ENCODE data around the gene CHGA. TPM values are rescaled to one million over a fixed set of nuclear protein-coding genes. Genes with fewer than 3 reads are reported as not detected.
A peak's percentile ranks its signal among the peaks of the same experiment; 100 is the strongest.

The CHGA gene
- polyA plus RNA-seq, 2 of the 4 experiments (the other 2 are of a cell fraction), result 0.32 to 0.70 TPM

GRCh38 chr14:92981726-92982125 lies 58.8 kb downstream of the CHGA start (continued):
- TF ChIP-seq FOSL2 (IDR thresholded peaks at IDR 0.05) (no peak), FOSL2 (CRISPR knock-in tag; IDR thresholded peaks at IDR 0.05) (no peak), BCL3 (IDR thresholded peaks at IDR 0.05) (no peak), HOXB13 (CRISPR knock-in tag; IDR thresholded peaks at IDR 0.05; ENCODE audit: low read depth) (no peak)

- 87% methylated on average over 6 of the region's 8 CpGs for WGBS (ENCODE audit: missing lambda C conversion rate)
- Histone ChIP-seq H3K4me3 (no peak overlapping the region), H3K27ac (no peak overlapping the region), H3K4me2 (no peak overlapping the region), H3K4me1 (peaks cover 40% of the 10 kb centered on the region), H3K9me3 (peaks cover 22% of the 10 kb centered on the region)
- FAIRE-seq (no peak), DNase-seq (ENCODE audit: low read depth in 1 of 2, low spot score in 1 of 2) (no peak), ATAC-seq (no peak)
- TF ChIP-seq HOXB13 (CRISPR knock-in tag; IDR thresholded peaks at IDR 0.05; ENCODE audit: low read depth) (no peak), HMGXB4 (CRISPR knock-in tag; IDR thresholded peaks at IDR 0.05; ENCODE audit: borderline replicate concordance) (no peak), RFX5 (IDR thresholded peaks at IDR 0.05) (no peak), MAFK (IDR thresholded peaks at IDR 0.05; ENCODE audit: partially characterized antibody) (no peak), MAX (IDR thresholded peaks at IDR 0.05) (no peak), ZNF302 (CRISPR knock-in tag; IDR thresholded peaks at IDR 0.05) (no peak), E2F6 (IDR thresholded peaks at IDR 0.05; ENCODE audit: borderline replicate concordance, low read depth) (no peak), PBX3 (IDR thresholded peaks at IDR 0.05) (no peak), BHLHE40 (IDR thresholded peaks at IDR 0.05; ENCODE audit: low read depth, low read length) (no peak), MYC (IDR thresholded peaks at IDR 0.05; ENCODE audit: borderline replicate concordance, low read length) (no peak)
- CTCF ChIA-PET, result interaction anchor here (0.7 to 1.9 kb wide), 6 partner anchors 9 to 130 kb away, joined by 3 to 5 read pairs (median 3); no protein-coding TSS in a partner anchor
- POLR2A ChIA-PET, result no interaction called here
These were observed 60.0 kb downstream of the CHGA start for GRCh38 chr14:92982956-92983355.

- POLR2A ChIA-PET, result no interaction called here
These were observed 61.3 kb downstream of the CHGA start for GRCh38 chr14:92984082-92984788.

More at GRCh38 chr14:92984082-92984788, 61.3 kb downstream of the CHGA start:
- ATAC-seq (no peak), DNase-seq (ENCODE audit: low read depth in 1 of 2, low spot score in 1 of 2) (no peak), FAIRE-seq (no peak)
- WGBS (ENCODE audit: missing lambda C conversion rate), result 83% methylated on average over 5 of the region's 5 CpGs
- Histone ChIP-seq H3K4me1 (peaks cover 40% of the 10 kb centered on the region), H3K9me3 (peaks cover 9% of the 10 kb centered on the region; the same call in 1 of the 3 replicates), H3K4me3 (no peak overlapping the region), H3K4me2 (peak overlapping the region; percentile 80; the same call in 2 of the 3 replicates), H3K27ac (peak overlapping the region; percentile 30 to 81; a peak in 4 of 6 replicates)
- TF ChIP-seq ATOH8 (CRISPR knock-in tag; IDR thresholded peaks at IDR 0.05; ENCODE audit: low read depth) (no peak), KDM5A (IDR thresholded peaks at IDR 0.05) (no peak), NR3C1 (IDR thresholded peaks at IDR 0.05) (no peak), HEYL (CRISPR knock-in tag; IDR thresholded peaks at IDR 0.05) (no peak), TFCP2L1 (CRISPR knock-in tag; IDR thresholded peaks at IDR 0.05) (no peak), POLR2A (IDR thresholded peaks at IDR 0.05; ENCODE audit: low read length) (no peak), HOXB13 (CRISPR knock-in tag; IDR thresholded peaks at IDR 0.05; ENCODE audit: low read depth) (no peak), HOXB5 (CRISPR knock-in tag; IDR thresholded peaks at IDR 0.05) (no peak), SREBF2 (IDR thresholded peaks at IDR 0.05) (no peak), NFE2L2 (conservative IDR thresholded peaks at IDR 0.05; ENCODE audit: low read length) (no peak), EHMT2 (IDR thresholded peaks at IDR 0.05; ENCODE audit: low read depth) (no peak), MAZ (IDR thresholded peaks at IDR 0.05; ENCODE audit: borderline replicate concordance, low read depth, low read length) (no peak), FOXS1 (CRISPR knock-in tag; IDR thresholded peaks at IDR 0.05) (no peak), FOSB (CRISPR knock-in tag; IDR thresholded peaks at IDR 0.05) (no peak), KDM1A (IDR thresholded peaks at IDR 0.05; ENCODE audit: low read depth) (no peak), ELK1 (IDR thresholded peaks at IDR 0.05; ENCODE audit: low read depth, low read length) (no peak), CBX8 (IDR thresholded peaks at IDR 0.05) (no peak)
- CTCF ChIA-PET, result interaction anchor here (1.9 kb wide), 1 partner anchor 129 kb away, joined by 4 read pairs; no protein-coding TSS in a partner anchor
